H1 (cell line): Measurements from ENCODE around the gene GPATCH2L. TPM values are rescaled to one million over a fixed set of nuclear protein-coding genes. Genes with fewer than 3 reads are reported as not detected.

ENCODE experiments used
- CTCF ChIA-PET: fragments of 300-600 bp; sonication (Branson Sonifier 250); formaldehyde crosslinking; loops from one replicate; lab custom pipeline; 2021; ENCODE audit not compliant: partially characterized antibody; lab: Charles Lee
- POLR2A ChIA-PET: fragments of 300-600 bp; sonication (Branson Sonifier 250); formaldehyde crosslinking; loops from one replicate; lab custom pipeline; 2021; ENCODE audit warnings: inconsistent platforms; ENCODE audit not compliant: partially characterized antibody; lab: Charles Lee
- DNase-seq, 2 experiments: peaks; one replicate each; pipeline versions ENCODE4 v3.0.0 to v3.0.0-alpha.2; 2010 to 2022; ENCODE audit warnings: low spot score in 2 of 2, low read depth in 1 of 2, mixed read lengths in 1 of 2
- FAIRE-seq: peaks from 2 replicates; lab custom pipeline; 2011; peaks lifted over from hg19 to GRCh38; lab: Jason Lieb, UNC
- H2AFZ ChIP-seq: 2 replicates; pipeline ENCODE4 v1.8.1; 2012; ENCODE audit warnings: low read length, inconsistent platforms
- H2AK5ac ChIP-seq: 2 replicates; pipeline ENCODE4 v1.6.1; 2013; ENCODE audit warnings: low read depth, low read length
- H2BK120ac ChIP-seq: replicated peaks from 2 replicates; pipeline ENCODE3; 2013; ENCODE audit warnings: low read depth, low read length, inconsistent platforms
- H2BK12ac ChIP-seq: 2 replicates; pipeline ENCODE4 v1.6.1; 2013; ENCODE audit warnings: low read depth, low read length
- H2BK15ac ChIP-seq: 2 replicates; pipeline ENCODE4 v1.6.1; 2013; ENCODE audit warnings: low read length
- H2BK20ac ChIP-seq: 2 replicates; pipeline ENCODE4 v1.6.1; 2013; ENCODE audit warnings: low read length
- H2BK5ac ChIP-seq: 2 replicates; pipeline ENCODE4 v1.6.1; 2013; ENCODE audit warnings: low read depth, low read length
- H3K14ac ChIP-seq: 2 replicates; pipeline ENCODE4 v1.6.1; 2013; ENCODE audit warnings: inconsistent platforms; ENCODE audit not compliant: insufficient read length
- H3K18ac ChIP-seq: 2 replicates; pipeline ENCODE4 v1.6.1; 2013; ENCODE audit warnings: low read length; ENCODE audit errors: extremely low read depth
- H3K23ac ChIP-seq: 2 replicates; pipeline ENCODE4 v1.6.1; 2013; ENCODE audit warnings: inconsistent platforms; ENCODE audit not compliant: insufficient read length
- H3K23me2 ChIP-seq: 2 replicates; pipeline ENCODE4 v1.6.1; 2013; ENCODE audit warnings: low read depth, low read length
- H3K27ac ChIP-seq: 2 replicates; pipeline ENCODE4 v1.6.1; 2011; ENCODE audit warnings: low read depth, low read length, inconsistent platforms
- H3K27me3 ChIP-seq, 4 experiments: replicated peaks in 1 of 4; 1 replicate in 1 of 4; 2 replicates in 3 of 4; pipeline versions ENCODE4 v1.6.1 to v1.8.1; 2011 to 2013; ENCODE audit warnings: low read length in 3 of 4, mild to moderate bottlenecking in 3 of 4, inconsistent platforms in 2 of 4, mixed read lengths in 2 of 4, moderate library complexity in 1 of 4; ENCODE audit not compliant: control insufficient read depth in 3 of 4, insufficient read depth in 3 of 4; ENCODE audit errors: extremely low read depth in 1 of 4
- H3K36me3 ChIP-seq, 4 experiments: 2 replicates each; pipeline versions ENCODE4 v1.6.1 to v1.8.1; 2011 to 2013; ENCODE audit warnings: mild to moderate bottlenecking in 4 of 4, low read length in 3 of 4, moderate library complexity in 2 of 4, control low read depth in 1 of 4, inconsistent platforms in 1 of 4; ENCODE audit not compliant: insufficient read depth in 4 of 4, control insufficient read depth in 2 of 4
- H3K4ac ChIP-seq: replicated peaks from 2 replicates; pipeline ENCODE3; 2013; ENCODE audit warnings: low read length, low read depth, mixed read lengths, inconsistent platforms; ENCODE audit not compliant: insufficient read length
- H3K4me1 ChIP-seq, 4 experiments: replicated peaks in 1 of 4; 1 replicate in 1 of 4; 2 replicates in 3 of 4; pipeline versions ENCODE4 v1.6.1 to v1.8.1; 2011 to 2013; ENCODE audit warnings: low read length in 3 of 4, inconsistent platforms in 2 of 4, mixed read lengths in 1 of 4; ENCODE audit not compliant: insufficient read depth in 4 of 4, control insufficient read depth in 3 of 4
- H3K4me2 ChIP-seq, 2 experiments: 2 replicates each; pipeline versions ENCODE4 v1.6.1 to v1.8.1; 2011 to 2013; ENCODE audit warnings: low read depth in 2 of 2, low read length in 2 of 2, control low read depth in 1 of 2, inconsistent platforms in 1 of 2, mild to moderate bottlenecking in 1 of 2; ENCODE audit not compliant: insufficient read depth in 1 of 2
- H3K4me3 ChIP-seq, 4 experiments: fragments of 200-600, 300-600 bp in 1 of 4; sonication (generic), shearing (Covaris generic), sonication (Bioruptor Twin) in 1 of 4; 2 replicates each; pipeline versions ENCODE4 v1.5.1 to v1.8.1; 2011 to 2016; ENCODE audit warnings: low read length in 4 of 4, low read depth in 3 of 4, control low read depth in 2 of 4, inconsistent platforms in 2 of 4, mild to moderate bottlenecking in 2 of 4, mixed read lengths in 1 of 4, moderate library complexity in 1 of 4; ENCODE audit not compliant: insufficient read depth in 2 of 4; ENCODE audit errors: extremely low read depth in 1 of 4
- H3K56ac ChIP-seq: replicated peaks from 2 replicates; pipeline ENCODE3; 2013; ENCODE audit warnings: low read depth, mild to moderate bottlenecking, mixed read lengths, low read length, inconsistent platforms; ENCODE audit not compliant: insufficient read length
- H3K79me1 ChIP-seq: 2 replicates; pipeline ENCODE4 v1.6.1; 2013; ENCODE audit warnings: low read depth, low read length, control low read depth
- H3K79me2 ChIP-seq, 2 experiments: 2 replicates each; pipeline versions ENCODE4 v1.6.1 to v1.8.1; 2012 to 2013; ENCODE audit warnings: low read length in 2 of 2, mild to moderate bottlenecking in 2 of 2, inconsistent platforms in 1 of 2; ENCODE audit not compliant: insufficient read depth in 2 of 2, control insufficient read depth in 1 of 2
- H3K9ac ChIP-seq, 4 experiments: replicated peaks in 1 of 4; 1 replicate in 1 of 4; 2 replicates in 3 of 4; pipeline versions ENCODE4 v1.6.1 to v1.8.1; 2011 to 2013; ENCODE audit warnings: low read depth in 3 of 4, low read length in 3 of 4, control low read depth in 2 of 4, mild to moderate bottlenecking in 2 of 4, moderate library complexity in 2 of 4, inconsistent platforms in 1 of 4; ENCODE audit errors: extremely low read depth in 1 of 4
- H3K9me3 ChIP-seq, 2 experiments: 2 replicates each; pipeline versions ENCODE4 v1.6.1 to v1.8.1; 2012 to 2013; ENCODE audit warnings: mild to moderate bottlenecking in 2 of 2, moderate library complexity in 2 of 2, control low read depth in 1 of 2, inconsistent platforms in 1 of 2, low read depth in 1 of 2, low read length in 1 of 2, mixed read lengths in 1 of 2; ENCODE audit not compliant: insufficient read depth in 2 of 2
- H4K20me1 ChIP-seq, 2 experiments: replicated peaks in 1 of 2; 2 replicates each; pipeline versions ENCODE3 to v1.8.1; 2011 to 2013; ENCODE audit warnings: inconsistent platforms in 2 of 2, low read length in 2 of 2, mild to moderate bottlenecking in 1 of 2; ENCODE audit not compliant: insufficient read depth in 2 of 2, control insufficient read depth in 1 of 2
- H4K5ac ChIP-seq: 2 replicates; pipeline ENCODE4 v1.6.1; 2013; ENCODE audit warnings: low read length, low read depth, mixed read lengths, inconsistent platforms; ENCODE audit not compliant: insufficient read length
- H4K8ac ChIP-seq: 2 replicates; pipeline ENCODE4 v1.8.0; 2013; ENCODE audit warnings: mild to moderate bottlenecking, moderate library complexity, low read length, inconsistent platforms; ENCODE audit not compliant: insufficient read depth; ENCODE audit errors: extremely low read depth
- H4K91ac ChIP-seq: replicated peaks from 2 replicates; pipeline ENCODE3; 2013; ENCODE audit warnings: low read length, mixed read lengths, inconsistent platforms; ENCODE audit not compliant: insufficient read length
- ATF2 ChIP-seq: IDR thresholded peaks from 2 replicates; pipeline ENCODE4 v1.6.1; 2012; ENCODE audit warnings: low read length, inconsistent platforms
- E2F6 ChIP-seq: IDR thresholded peaks from 2 replicates; pipeline ENCODE4 v1.6.1; 2012; ENCODE audit warnings: inconsistent platforms
- RNF2 ChIP-seq: fragments of 200-900, 300-1000 bp; sonication (generic); IDR thresholded peaks from 2 replicates; pipeline ENCODE4 v1.7.1; 2016; ENCODE audit warnings: borderline replicate concordance, low read depth, mild to moderate bottlenecking, antibody characterized with exemption, low read length; ENCODE audit not compliant: poor library complexity, severe bottlenecking; ENCODE audit errors: missing control alignments
- SP4 ChIP-seq: IDR thresholded peaks from 2 replicates; pipeline ENCODE4 v1.6.1; 2012; ENCODE audit warnings: low read length, inconsistent platforms
- SUZ12 ChIP-seq: fragments of 200-600 bp; sonication (generic); IDR thresholded peaks from 2 replicates; pipeline ENCODE4 v1.6.1; 2012; ENCODE audit warnings: mild to moderate bottlenecking, inconsistent platforms, low read length, moderate library complexity, mixed read lengths
- TEAD4 ChIP-seq: IDR thresholded peaks from 2 replicates; pipeline ENCODE4 v1.6.1; 2012; ENCODE audit warnings: low read depth, low read length, inconsistent platforms, mixed read lengths
- WGBS, 2 experiments: shearing (Covaris generic) in 1 of 2; methylation state at CpG; one replicate each; pipeline versions ENCODE4 v1.1.6 to v1.1.7; 2013 to 2015; ENCODE audit warnings: low lambda C conversion rate in 2 of 2, mixed read lengths in 2 of 2, inconsistent platforms in 1 of 2, low coverage in 1 of 2, missing lambda C conversion rate in 1 of 2; ENCODE audit not compliant: insufficient replicate concordance in 2 of 2, insufficient coverage in 1 of 2, insufficient read length in 1 of 2; ENCODE audit errors: extremely low coverage in 1 of 2, missing lambda C conversion rate in 1 of 2; 5-methylcytosine and 5-hydroxymethylcytosine counted together
- polyA plus RNA-seq, 7 experiments: library from polyadenylated mRNA; depleted of rRNA in 3 of 7; stranded (reverse) in 5 of 7; unstranded in 2 of 7; fragments of >200 nt in 5 of 7; fragments of 200-250 nt in 2 of 7; gene quantifications; 1 replicate in 5 of 7; 2 replicates in 1 of 7; 4 replicates in 1 of 7; pipeline versions ENCODE4 v1.2.1 to v1.2.3, GENCODE V29; 2011 to 2013; ENCODE audit warnings: missing spikeins in 2 of 7, mixed read lengths in 2 of 7
- total RNA-seq: library from RNA; stranded (reverse); fragmentation: NEBNext Ultra II Directional; extraction: Animal tissue kit (Norgen Biotek cat#: 25700); gene quantifications from 2 replicates; pipeline ENCODE4 v1.2.1, GENCODE V29; 2021

The GPATCH2L gene
- total and polyA plus RNA-seq, 2 of the 8 experiments (the other 6 are each of a cell fraction or from before 2014, with no cell fraction given), result 26.0 to 54.9 TPM

- H4K20me1 ChIP-seq, result no peaks in the 10 kb centered on the region
- peak overlapping the region; percentile 47 for H2AFZ ChIP-seq
- no peaks in the 10 kb centered on the region for H3K9me3 ChIP-seq
- H3K36me3 ChIP-seq, result no peaks in the 10 kb centered on the region
- peak overlapping the region; percentile 86; the same call in 1 of the 2 replicates for H2BK12ac ChIP-seq
- no peak overlapping the region for H3K14ac ChIP-seq
- H4K8ac ChIP-seq, result no peak overlapping the region
- peak overlapping the region; percentile 4 for H3K4ac ChIP-seq
- H3K4me3 ChIP-seq, result peak overlapping the region in 1 of 4 experiments; percentile 21; a peak in 1 of 8 replicates
- H3K56ac ChIP-seq, result no peak overlapping the region
- H2BK15ac ChIP-seq, result peak overlapping the region; percentile 99
- peak overlapping the region; percentile 80 for H2BK20ac ChIP-seq
- H3K9ac ChIP-seq, result peak overlapping the region in 1 of 4 experiments; percentile 8; a peak in 2 of 7 replicates
- ChIA-PET POLR2A (interaction anchor here (0.9 to 2.4 kb wide), 4 partner anchors 16 to 26 kb away, joined by 3 to 9 read pairs (median 4); no protein-coding TSS in a partner anchor), CTCF (interaction anchor here (0.7 to 4.8 kb wide), 14 partner anchors 11 to 377 kb away, joined by 3 to 24 read pairs (median 4); no protein-coding TSS in a partner anchor)
- peak overlapping the region; percentile 83 for H2AK5ac ChIP-seq
- H3K18ac ChIP-seq, result peak overlapping the region; percentile 99
- H3K23ac ChIP-seq, result no peak overlapping the region
- peak overlapping the region; percentile 22 for H2BK120ac ChIP-seq
- H2BK5ac ChIP-seq, result peak overlapping the region; percentile 94; the same call in 1 of the 2 replicates
- WGBS, 2 experiments, result 54% methylated on average over 22 of the region's 22 CpGs; no CpG with 5 or more reads in 1 of the 2 experiments
- H3K4me1 ChIP-seq, result peaks cover 21 to 39% (median 25%) of the 10 kb centered on the region in 4 experiments
- DNase-seq, result peak in 1 of 2 experiments; percentile 62
- H3K27ac ChIP-seq, result peak overlapping the region; percentile 28; the same call in 1 of the 2 replicates
- peak overlapping the region; percentile 6 for H4K5ac ChIP-seq
- no peak for FAIRE-seq
- H3K79me1 ChIP-seq, result no peaks in the 10 kb centered on the region
- peak overlapping the region; percentile 47 to 53 for H3K4me2 ChIP-seq
- no peaks in the 10 kb centered on the region for H3K79me2 ChIP-seq
- H3K27me3 ChIP-seq, result peaks cover 0 to 4% (median 3%) of the 10 kb centered on the region in 4 experiments; a peak in 2 of 7 replicates
- peaks cover 2% of the 10 kb centered on the region; the same call in 1 of the 2 replicates for H3K23me2 ChIP-seq
- peak overlapping the region; percentile 59 for H4K91ac ChIP-seq
- TF ChIP-seq SP4 (no peak), TEAD4 (no peak), SUZ12 (no peak), E2F6 (0 out of 2 replicates have a peak, but pooled peaks have one; percentile 38), ATF2 (no peak), RNF2 (no peak)
Measured at GRCh38 chr14:76112889-76113624, 38.7 kb upstream of the GPATCH2L start.
